ENCODE measurements around the gene SAMD5. TPM values are rescaled to one million over a fixed set of nuclear protein-coding genes. Genes with fewer than 3 reads are reported as not detected.

Gene SAMD5
- total RNA-seq, 1 experiment from 2014 or later = 0.04 TPM

- Mint-ChIP-seq H3K27me3 (ENCODE audit: low read depth) (no peaks in the 10 kb centered on the region; the same call in 1 of the 2 replicates), H3K9me3 (peaks cover 4 to 8% of the 10 kb centered on the region in 2 experiments), H3K27ac (no peak overlapping the region), H3K4me1 (peaks cover 4 to 10% of the 10 kb centered on the region in 2 experiments; a peak in 2 of 4 replicates), H3K36me3 (ENCODE audit: insufficient read depth in 1 of 3, low read depth in 3 of 3) (peaks cover 0 to 4% (median 3%) of the 10 kb centered on the region in 3 experiments; a peak in 1 of 7 replicates), H3K4me3 (no peak overlapping the region)
- Histone ChIP-seq H3K27ac (ENCODE audit: insufficient read length, low read depth, low read length) (no peak overlapping the region), H3K27me3 (ENCODE audit: insufficient read depth, low read length) (no peaks in the 10 kb centered on the region), H2BK120ac (ENCODE audit: low read depth, low read length, poor library complexity, severe bottlenecking) (no peak overlapping the region), H4K8ac (replicated peaks; ENCODE audit: insufficient read length, low read depth, low read length) (no peak overlapping the region), H3T11ph (ENCODE audit: low read length) (no peak overlapping the region), H4K91ac (ENCODE audit: insufficient read length, low read depth, low read length) (no peak overlapping the region), H2BK20ac (ENCODE audit: low read depth, low read length, poor library complexity, severe bottlenecking) (no peak overlapping the region), H3K23me2 (ENCODE audit: insufficient read length, low read depth, low read length, poor library complexity, severe bottlenecking) (no peaks in the 10 kb centered on the region), H3K9ac (ENCODE audit: extremely low read depth, insufficient read length, low read length) (no peak overlapping the region), H4K5ac (ENCODE audit: insufficient read length, low read depth, low read length) (no peak overlapping the region), H3K23ac (ENCODE audit: insufficient read length, low read depth, low read length) (no peak overlapping the region), H2BK12ac (ENCODE audit: insufficient read length, low read depth, low read length) (no peak overlapping the region), H2AK5ac (ENCODE audit: insufficient read length, low read length) (no peak overlapping the region), H3K4ac (ENCODE audit: low read depth, low read length) (no peak overlapping the region), H3K4me2 (ENCODE audit: insufficient read depth, insufficient read length, low read length) (no peak overlapping the region), H3K18ac (ENCODE audit: insufficient read length, low read depth, low read length) (no peak overlapping the region), H3K79me1 (ENCODE audit: insufficient read depth, low read depth, low read length, poor library complexity, severe bottlenecking) (no peaks in the 10 kb centered on the region), H3K79me2 (ENCODE audit: insufficient read depth, low read length) (no peaks in the 10 kb centered on the region), H2AFZ (ENCODE audit: low read length) (no peak overlapping the region), H3K56ac (ENCODE audit: insufficient read length, low read depth, low read length) (no peak overlapping the region), H3K4me1 (ENCODE audit: insufficient read depth, low read length) (no peaks in the 10 kb centered on the region), H2BK5ac (ENCODE audit: insufficient read length, low read length) (no peak overlapping the region), H4K20me1 (ENCODE audit: control insufficient read depth, insufficient read depth, insufficient read length) (no peaks in the 10 kb centered on the region), H3K14ac (ENCODE audit: insufficient read depth, low read length) (no peak overlapping the region), H3K9me3 (ENCODE audit: control insufficient read depth, low read depth, low read length) (no peaks in the 10 kb centered on the region), H2BK15ac (ENCODE audit: low read depth, low read length) (no peak overlapping the region)
- DNase-seq = no peak
- no CpG with 5 or more reads among the region's 2 CpGs for WGBS (ENCODE audit: extremely low coverage, insufficient read length, low lambda C conversion rate)
- TF ChIP-seq CTCF (conservative IDR thresholded peaks at IDR 0.05) = peak; percentile 60
Observed at GRCh38 chr6:147468634-147469033, 39.9 kb upstream of the SAMD5 start.
